ENCODE results near the gene C20orf204.
"Not testable (repeated sequence)": the region's sequence is repeated elsewhere in the genome, so short reads cannot be mapped to it uniquely, and the experiment has no call there.

C20orf204 gene

DNA sequence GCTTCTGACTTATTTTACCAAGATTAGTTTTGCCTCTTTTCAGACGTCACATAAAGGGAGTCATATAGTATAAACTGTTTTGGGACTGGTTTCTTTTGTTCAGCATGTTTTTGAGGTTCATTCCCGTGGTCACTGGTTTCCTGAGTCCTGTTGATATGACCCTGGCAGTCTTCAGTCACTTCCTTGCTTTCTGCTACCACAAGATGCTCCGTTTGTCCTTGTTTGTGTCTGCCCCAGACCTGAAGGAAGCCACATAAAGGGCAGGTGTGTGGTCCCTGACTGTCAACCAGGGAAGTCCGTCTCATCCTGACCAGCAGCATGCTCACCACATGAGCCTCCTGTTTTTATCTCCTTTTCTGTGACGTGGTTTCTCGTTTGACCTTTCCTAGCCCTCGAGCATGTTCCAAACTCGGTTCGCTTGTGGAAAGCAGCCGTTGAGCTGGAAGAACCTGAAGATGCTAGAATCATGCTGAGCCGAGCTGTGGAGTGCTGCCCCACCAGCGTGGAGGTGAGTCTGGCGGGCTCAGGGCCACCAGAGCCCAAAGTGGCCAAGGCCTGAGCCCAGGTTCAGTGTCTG lies 26.1 kb upstream of the C20orf204 start:
- TF ChIP-seq, protein P1, sequence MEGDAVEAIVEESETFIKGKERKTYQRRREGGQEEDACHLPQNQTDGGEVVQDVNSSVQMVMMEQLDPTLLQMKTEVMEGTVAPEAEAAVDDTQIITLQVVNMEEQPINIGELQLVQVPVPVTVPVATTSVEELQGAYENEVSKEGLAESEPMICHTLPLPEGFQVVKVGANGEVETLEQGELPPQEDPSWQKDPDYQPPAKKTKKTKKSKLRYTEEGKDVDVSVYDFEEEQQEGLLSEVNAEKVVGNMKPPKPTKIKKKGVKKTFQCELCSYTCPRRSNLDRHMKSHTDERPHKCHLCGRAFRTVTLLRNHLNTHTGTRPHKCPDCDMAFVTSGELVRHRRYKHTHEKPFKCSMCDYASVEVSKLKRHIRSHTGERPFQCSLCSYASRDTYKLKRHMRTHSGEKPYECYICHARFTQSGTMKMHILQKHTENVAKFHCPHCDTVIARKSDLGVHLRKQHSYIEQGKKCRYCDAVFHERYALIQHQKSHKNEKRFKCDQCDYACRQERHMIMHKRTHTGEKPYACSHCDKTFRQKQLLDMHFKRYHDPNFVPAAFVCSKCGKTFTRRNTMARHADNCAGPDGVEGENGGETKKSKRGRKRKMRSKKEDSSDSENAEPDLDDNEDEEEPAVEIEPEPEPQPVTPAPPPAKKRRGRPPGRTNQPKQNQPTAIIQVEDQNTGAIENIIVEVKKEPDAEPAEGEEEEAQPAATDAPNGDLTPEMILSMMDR (IDR thresholded peaks at IDR 0.05; ENCODE audit: insufficient read depth, missing control alignments): no peak
- FAIRE-seq: no peak
- no peak for DNase-seq (ENCODE audit: insufficient read length, low spot score)

DNA sequence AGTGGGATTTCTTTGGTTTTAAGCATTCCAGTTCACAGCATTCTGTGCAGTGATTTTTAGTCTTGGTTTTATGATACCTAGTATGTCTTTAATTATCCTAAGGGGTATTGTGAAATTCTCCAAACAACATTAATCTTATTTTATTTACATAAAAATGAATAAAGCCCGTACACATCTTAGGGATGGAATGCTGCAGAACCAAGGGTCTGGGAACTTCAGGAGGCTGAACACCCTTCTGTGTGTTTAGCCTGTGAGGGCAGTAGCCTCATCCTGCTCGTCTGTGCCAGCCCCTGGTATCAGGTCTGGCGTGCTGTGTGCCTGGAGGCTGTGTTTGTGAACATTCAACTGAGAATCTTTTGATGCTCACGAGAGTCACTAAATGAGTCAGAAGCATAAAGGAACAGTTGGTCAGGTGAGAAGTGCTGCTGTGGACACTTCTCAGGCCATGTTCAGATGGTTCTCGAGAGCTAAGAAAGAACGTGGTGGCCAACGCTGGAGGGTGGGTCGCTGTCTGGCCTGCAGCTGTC lies 25.2 kb upstream of the C20orf204 start:
- DNase-seq (ENCODE audit: insufficient read length, low spot score) (no peak), FAIRE-seq (no peak)
- TF ChIP-seq, protein P1 (IDR thresholded peaks at IDR 0.05; ENCODE audit: insufficient read depth, missing control alignments): no peak

GRCh38 chr20:64011366-64011779 lies 24.6 kb upstream of the C20orf204 start:
- no peak for FAIRE-seq
- TF ChIP-seq, protein P1 (IDR thresholded peaks at IDR 0.05; ENCODE audit: insufficient read depth, missing control alignments): no peak

DNA sequence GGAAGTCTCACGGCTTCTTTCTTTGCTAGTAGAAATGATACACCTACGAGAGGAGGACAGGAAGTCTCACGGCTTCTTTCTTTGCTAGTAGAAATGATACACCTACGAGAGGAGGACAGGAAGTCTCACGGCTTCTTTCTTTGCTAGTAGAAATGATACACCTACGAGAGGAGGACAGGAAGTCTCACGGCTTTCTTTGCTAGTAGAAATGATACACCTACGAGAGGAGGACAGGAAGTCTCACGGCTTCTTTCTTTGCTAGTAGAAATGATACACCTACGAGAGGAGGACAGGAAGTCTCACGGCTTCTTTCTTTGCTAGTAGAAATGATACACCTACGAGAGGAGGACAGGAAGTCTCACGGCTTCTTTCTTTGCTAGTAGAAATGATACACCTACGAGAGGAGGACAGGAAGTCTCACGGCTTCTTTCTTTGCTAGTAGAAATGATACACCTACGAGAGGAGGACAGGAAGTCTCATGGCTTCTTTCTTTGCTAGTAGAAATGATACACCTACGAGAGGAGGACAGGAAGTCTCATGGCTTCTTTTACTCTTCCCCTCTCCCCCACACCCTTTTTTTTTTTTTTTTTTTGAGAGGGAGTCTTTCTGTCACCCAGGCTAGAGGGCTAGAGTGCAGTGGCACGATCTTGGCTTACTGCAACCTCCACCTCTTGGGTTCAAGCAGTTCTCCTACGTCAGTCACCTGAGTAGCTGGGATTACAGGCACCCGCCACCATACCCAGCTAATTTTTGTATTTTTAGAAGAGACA lies 23.4 kb upstream of the C20orf204 start:
- FAIRE-seq; DNase-seq (ENCODE audit: insufficient read length, low spot score): not testable (repeated sequence)

More at GRCh38 chr20:64011366-64011779, 24.6 kb upstream of the C20orf204 start:
- no peak for DNase-seq (ENCODE audit: insufficient read length, low spot score)

DNA sequence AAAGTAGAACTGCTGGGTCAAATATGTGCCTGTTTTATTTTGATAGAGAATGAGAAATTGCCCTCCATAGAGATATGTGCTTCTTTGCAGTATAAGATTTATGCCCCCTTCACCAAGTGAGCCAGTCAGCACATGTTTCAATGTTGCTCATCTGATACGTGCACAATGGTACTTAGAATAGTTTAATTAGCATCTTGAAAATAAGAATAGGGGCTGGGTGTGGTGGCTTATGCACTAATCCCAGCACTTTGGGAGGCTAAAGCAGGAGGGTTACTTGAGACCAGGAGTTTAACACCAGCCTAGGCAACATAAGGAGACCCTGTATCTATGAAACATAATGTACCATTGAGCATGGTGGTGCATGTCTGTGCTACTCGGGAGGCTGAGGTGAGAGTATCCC lies 20.3 kb upstream of the C20orf204 start:
- TF ChIP-seq, protein P1 (IDR thresholded peaks at IDR 0.05; ENCODE audit: insufficient read depth, missing control alignments): no peak
- FAIRE-seq (no peak), DNase-seq (ENCODE audit: insufficient read length, low spot score) (no peak)

- TF ChIP-seq, protein P1 (IDR thresholded peaks at IDR 0.05; ENCODE audit: insufficient read depth, missing control alignments): no peak
Observed at GRCh38 chr20:64021124-64021975, 14.6 kb upstream of the C20orf204 start.

GRCh38 chr20:64022671-64023360 lies 13.2 kb upstream of the C20orf204 start:
- FAIRE-seq (no peak), DNase-seq (ENCODE audit: insufficient read length, low spot score) (no peak)
- TF ChIP-seq, protein P1 (IDR thresholded peaks at IDR 0.05; ENCODE audit: insufficient read depth, missing control alignments): no peak

More at GRCh38 chr20:64021124-64021975, 14.6 kb upstream of the C20orf204 start:
- no peak for FAIRE-seq
- DNase-seq (ENCODE audit: insufficient read length, low spot score): no peak

Data from D721Med (cell line).